HL-60 (cell line): ENCODE results near the gene DPP6.

Experiments used
- DNase-seq, 2 experiments: peaks; one replicate each; pipeline ENCODE4 v3.0.0-alpha.2; 2010 to 2020; ENCODE audit warnings: low read depth in 1 of 2, low spot score in 1 of 2
- H3K27ac ChIP-seq: fragments of 250-450 bp; sonication (Bioruptor Pico); replicated peaks from 2 replicates; pipeline ENCODE4 v1.5.1; 2020; ENCODE audit warnings: mild to moderate bottlenecking, moderate library complexity
- H3K27me3 ChIP-seq: fragments of 250-450 bp; sonication (Bioruptor Pico); 2 replicates; pipeline ENCODE4 v1.5.1; 2021; ENCODE audit warnings: mild to moderate bottlenecking, moderate library complexity; ENCODE audit not compliant: insufficient read depth, poor library complexity, severe bottlenecking
- H3K4me3 ChIP-seq: replicated peaks from 2 replicates; pipeline ENCODE4 v1.5.1; 2011; ENCODE audit warnings: mild to moderate bottlenecking, control low read depth, low read length; ENCODE audit not compliant: insufficient read depth
- GABPA ChIP-seq: IDR thresholded peaks from 2 replicates; pipeline ENCODE4 v1.6.1; 2012; ENCODE audit warnings: low read depth
- POLR2AphosphoS5 ChIP-seq: IDR thresholded peaks from 2 replicates; pipeline ENCODE4 v1.6.1; 2012; ENCODE audit warnings: low read depth
- REST ChIP-seq: IDR thresholded peaks from 2 replicates; pipeline ENCODE4 v1.6.1; 2012; ENCODE audit warnings: low read depth; ENCODE audit not compliant: insufficient replicate concordance
- SPI1 ChIP-seq: IDR thresholded peaks from 2 replicates; pipeline ENCODE4 v1.6.1; 2012; ENCODE audit warnings: low read depth, mild to moderate bottlenecking, borderline replicate concordance
- TF ChIP-seq, protein P1 (sequence below): IDR thresholded peaks from one replicate; pipeline ENCODE4 v1.5.1; 2011; ENCODE audit warnings: low read length, control low read depth, inconsistent platforms; ENCODE audit not compliant: insufficient read depth

Gene DPP6

GRCh38 chr7:154765118-154765517, 712.9 kb downstream of the DPP6 start:
- Histone ChIP-seq H3K27me3 (no peaks in the 10 kb centered on the region), H3K27ac (no peak overlapping the region), H3K4me3 (no peak overlapping the region)
- TF ChIP-seq SPI1: no peak
- TF ChIP-seq GABPA: no peak
- no peak for TF ChIP-seq REST
- TF ChIP-seq POLR2AphosphoS5: no peak
- TF ChIP-seq, protein P1, sequence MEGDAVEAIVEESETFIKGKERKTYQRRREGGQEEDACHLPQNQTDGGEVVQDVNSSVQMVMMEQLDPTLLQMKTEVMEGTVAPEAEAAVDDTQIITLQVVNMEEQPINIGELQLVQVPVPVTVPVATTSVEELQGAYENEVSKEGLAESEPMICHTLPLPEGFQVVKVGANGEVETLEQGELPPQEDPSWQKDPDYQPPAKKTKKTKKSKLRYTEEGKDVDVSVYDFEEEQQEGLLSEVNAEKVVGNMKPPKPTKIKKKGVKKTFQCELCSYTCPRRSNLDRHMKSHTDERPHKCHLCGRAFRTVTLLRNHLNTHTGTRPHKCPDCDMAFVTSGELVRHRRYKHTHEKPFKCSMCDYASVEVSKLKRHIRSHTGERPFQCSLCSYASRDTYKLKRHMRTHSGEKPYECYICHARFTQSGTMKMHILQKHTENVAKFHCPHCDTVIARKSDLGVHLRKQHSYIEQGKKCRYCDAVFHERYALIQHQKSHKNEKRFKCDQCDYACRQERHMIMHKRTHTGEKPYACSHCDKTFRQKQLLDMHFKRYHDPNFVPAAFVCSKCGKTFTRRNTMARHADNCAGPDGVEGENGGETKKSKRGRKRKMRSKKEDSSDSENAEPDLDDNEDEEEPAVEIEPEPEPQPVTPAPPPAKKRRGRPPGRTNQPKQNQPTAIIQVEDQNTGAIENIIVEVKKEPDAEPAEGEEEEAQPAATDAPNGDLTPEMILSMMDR: no peak
- DNase-seq: no peak

- TF ChIP-seq GABPA: no peak
- TF ChIP-seq, protein P1: no peak
- TF ChIP-seq POLR2AphosphoS5: no peak
- TF ChIP-seq SPI1: no peak
- TF ChIP-seq REST: no peak
- no peaks in the 10 kb centered on the region for H3K27me3 ChIP-seq
- DNase-seq: no peak
- no peak overlapping the region for H3K4me3 ChIP-seq
- H3K27ac ChIP-seq: no peak overlapping the region
Measured at GRCh38 chr7:154767142-154767541, 714.9 kb downstream of the DPP6 start.

DNA sequence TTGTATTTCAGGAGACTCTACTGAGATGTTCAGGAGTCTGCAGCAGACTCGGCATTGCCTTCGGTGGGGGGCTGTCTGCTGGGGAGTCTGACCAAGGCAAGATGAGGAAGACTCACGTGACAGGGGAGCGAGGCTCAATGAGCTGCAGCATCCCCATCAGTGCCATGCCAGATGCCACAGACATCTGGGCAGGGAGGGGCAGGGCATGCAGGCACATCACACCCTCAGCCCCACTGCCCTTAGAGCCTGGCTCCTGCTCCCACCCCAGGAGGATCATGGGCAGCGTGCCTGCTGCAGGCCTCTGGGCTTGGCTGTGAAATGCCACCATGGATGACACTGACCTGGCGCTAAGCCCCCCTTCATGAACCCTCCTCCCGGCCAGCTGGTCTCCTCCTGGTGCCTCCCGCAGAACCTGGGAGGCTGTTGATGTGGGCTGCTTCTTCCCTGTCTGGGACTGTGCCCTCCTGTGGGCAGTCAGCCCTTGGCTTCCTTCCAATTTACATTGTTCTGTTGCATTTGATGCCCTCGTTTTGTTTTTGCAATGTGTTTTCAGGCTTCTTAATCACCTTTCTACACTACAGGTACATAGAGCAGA, 715.7 kb downstream of the DPP6 start:
- DNase-seq: no peak
- TF ChIP-seq GABPA (no peak), SPI1 (no peak), POLR2AphosphoS5 (no peak), REST (no peak)
- TF ChIP-seq, protein P1: no peak
- H3K27me3 ChIP-seq: no peaks in the 10 kb centered on the region
- no peak overlapping the region for H3K27ac ChIP-seq
- H3K4me3 ChIP-seq: no peak overlapping the region
